Measurements from ENCODE around the gene CDH19. TPM values are rescaled to one million over a fixed set of nuclear protein-coding genes. Genes with fewer than 3 reads are reported as not detected.

The CDH19 gene
- total RNA-seq, 2 donors from 2014 or later, result 0.67 to 3.6 TPM

GRCh38 chr18:66623821-66624220 lies 19.9 kb upstream of the CDH19 start:
- Histone ChIP-seq H3K4me1 (no peaks in the 10 kb centered on the region), H3K9ac (ENCODE audit: low read depth in 2 of 2, low read length in 2 of 2) (no peak overlapping the region), H3K27ac (no peak overlapping the region), H3K4me3 (no peak overlapping the region), H3K9me3 (no peaks in the 10 kb centered on the region), H3K36me3 (no peaks in the 10 kb centered on the region), H3K27me3 (no peaks in the 10 kb centered on the region)
- no peak for TF ChIP-seq CTCF (IDR thresholded peaks at IDR 0.05)
- intact Hi-C loops (cut with DNase I), result no loop called here
- no peak for DNase-seq

- intact Hi-C loops (cut with DNase I), result no loop called here
- no peak overlapping the region for H3K9ac ChIP-seq (ENCODE audit: low read depth in 2 of 2, low read length in 2 of 2)
- no peaks in the 10 kb centered on the region for H3K36me3 ChIP-seq
- H3K9me3 ChIP-seq, result no peaks in the 10 kb centered on the region
- TF ChIP-seq CTCF (IDR thresholded peaks at IDR 0.05), result no peak
- H3K27ac ChIP-seq, result no peak overlapping the region
- no peaks in the 10 kb centered on the region for H3K27me3 ChIP-seq
- no peak for DNase-seq
- H3K4me1 ChIP-seq, result no peaks in the 10 kb centered on the region
- no peak overlapping the region for H3K4me3 ChIP-seq
Measured at GRCh38 chr18:66621816-66622576, 18.1 kb upstream of the CDH19 start.

DNA sequence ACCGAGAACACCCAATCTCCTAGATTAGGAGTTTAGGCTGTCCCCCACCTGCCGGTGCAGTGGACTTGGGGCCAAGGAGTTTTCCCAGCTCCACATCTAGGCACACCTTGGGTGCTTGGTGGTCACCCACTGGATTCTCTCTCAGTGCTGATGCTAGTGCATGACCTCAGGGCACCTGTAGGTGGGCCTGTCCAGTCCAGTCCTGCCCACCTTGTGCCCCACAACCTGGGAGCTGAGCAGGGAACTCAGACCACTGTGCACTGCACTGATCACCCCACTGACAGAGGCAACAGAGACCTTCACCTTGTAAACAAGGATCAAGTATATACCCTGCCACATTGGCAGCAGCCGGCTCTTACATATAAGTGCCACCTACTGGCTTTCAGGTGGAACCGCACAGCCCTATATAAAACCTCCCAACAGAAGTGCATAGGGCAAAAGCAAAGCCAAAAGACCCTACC lies 12.7 kb upstream of the CDH19 start:
- Histone ChIP-seq H3K27ac (no peak overlapping the region), H3K27me3 (no peaks in the 10 kb centered on the region), H3K4me1 (no peaks in the 10 kb centered on the region), H3K4me3 (no peak overlapping the region), H3K36me3 (no peaks in the 10 kb centered on the region), H3K9me3 (no peaks in the 10 kb centered on the region), H3K9ac (ENCODE audit: low read depth in 2 of 2, low read length in 2 of 2) (no peak overlapping the region)
- intact Hi-C loops (cut with DNase I), result no loop called here
- TF ChIP-seq CTCF (IDR thresholded peaks at IDR 0.05), result no peak
- peak; percentile 17 for DNase-seq

DNA sequence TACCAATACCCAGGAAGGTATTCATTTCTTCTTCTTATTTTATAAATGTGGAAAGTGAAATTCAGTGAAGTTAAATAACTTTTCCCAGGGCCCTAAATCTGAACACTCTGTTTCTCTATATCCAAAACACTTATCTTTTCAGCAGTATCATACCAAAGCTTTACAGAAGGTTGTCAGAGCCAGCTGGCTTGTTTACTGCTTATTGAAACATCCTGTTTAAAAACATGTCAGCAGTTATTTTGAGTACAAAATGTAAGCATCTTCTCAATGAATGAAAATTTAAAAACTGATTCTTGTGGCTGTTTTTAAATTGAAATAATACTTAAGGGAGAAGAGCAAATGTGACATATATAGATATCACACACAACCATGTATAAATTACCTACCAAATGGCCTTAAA lies 11.3 kb upstream of the CDH19 start:
- intact Hi-C loops (cut with DNase I), result no loop called here
- H3K36me3 ChIP-seq, result no peaks in the 10 kb centered on the region

DNA sequence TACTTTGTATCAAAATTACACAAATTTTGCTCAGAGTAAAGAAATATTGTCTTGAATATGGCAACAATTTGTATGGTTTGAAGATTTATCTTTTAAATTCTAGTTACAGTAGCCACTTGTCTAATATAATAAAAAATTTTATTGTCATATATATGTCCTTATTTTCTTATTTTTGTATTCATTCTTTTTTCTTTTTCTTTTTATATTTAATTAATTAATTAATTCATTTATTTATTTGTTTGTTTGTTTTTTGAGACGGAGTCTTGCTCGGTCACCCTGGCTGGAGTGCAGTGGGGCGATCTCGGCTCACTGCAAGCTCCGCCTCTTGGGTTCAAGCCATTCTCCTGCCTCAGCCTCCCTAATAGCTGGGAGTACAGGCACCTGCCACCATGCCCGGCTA lies 3.7 kb upstream of the CDH19 start:
- no peak overlapping the region for H3K4me3 ChIP-seq
- H3K27me3 ChIP-seq, result no peaks in the 10 kb centered on the region
- no peak overlapping the region for H3K27ac ChIP-seq
- intact Hi-C loops (cut with DNase I), result no loop called here
- no peak overlapping the region for H3K9ac ChIP-seq (ENCODE audit: low read depth in 2 of 2, low read length in 2 of 2)
- H3K9me3 ChIP-seq, result no peaks in the 10 kb centered on the region
- no peaks in the 10 kb centered on the region for H3K4me1 ChIP-seq
- H3K36me3 ChIP-seq, result no peaks in the 10 kb centered on the region
- DNase-seq, result no peak
- no peak for TF ChIP-seq CTCF (IDR thresholded peaks at IDR 0.05)

More for the DNA sequence above, 11.3 kb upstream of the CDH19 start:
- Histone ChIP-seq H3K4me3 (no peak overlapping the region), H3K9ac (ENCODE audit: low read depth in 2 of 2, low read length in 2 of 2) (no peak overlapping the region), H3K4me1 (no peaks in the 10 kb centered on the region), H3K9me3 (no peaks in the 10 kb centered on the region), H3K27ac (no peak overlapping the region), H3K27me3 (no peaks in the 10 kb centered on the region)
- no peak for DNase-seq
- no peak for TF ChIP-seq CTCF (IDR thresholded peaks at IDR 0.05)
